Dermis microvascular lymphatic vessel endothelial cell (primary cell): ENCODE data around the gene ATP6V1F. TPM values are rescaled to one million over a fixed set of nuclear protein-coding genes. Genes with fewer than 3 reads are reported as not detected.

Experiments used
- DNase-seq, 2 donors: peaks; one replicate each; pipeline versions ENCODE4 v3.0.0 to v3.0.0-alpha.2; 2010; ENCODE audit warnings: low read depth in 2 of 2
- total RNA-seq: library from RNA; depleted of rRNA; stranded (reverse); fragments of >200 nt; gene quantifications from 2 replicates; pipeline ENCODE4 v1.2.1, GENCODE V29; 2014

Gene ATP6V1F
- total RNA-seq, 1 donor from 2014 or later = 76.4 TPM

DNA sequence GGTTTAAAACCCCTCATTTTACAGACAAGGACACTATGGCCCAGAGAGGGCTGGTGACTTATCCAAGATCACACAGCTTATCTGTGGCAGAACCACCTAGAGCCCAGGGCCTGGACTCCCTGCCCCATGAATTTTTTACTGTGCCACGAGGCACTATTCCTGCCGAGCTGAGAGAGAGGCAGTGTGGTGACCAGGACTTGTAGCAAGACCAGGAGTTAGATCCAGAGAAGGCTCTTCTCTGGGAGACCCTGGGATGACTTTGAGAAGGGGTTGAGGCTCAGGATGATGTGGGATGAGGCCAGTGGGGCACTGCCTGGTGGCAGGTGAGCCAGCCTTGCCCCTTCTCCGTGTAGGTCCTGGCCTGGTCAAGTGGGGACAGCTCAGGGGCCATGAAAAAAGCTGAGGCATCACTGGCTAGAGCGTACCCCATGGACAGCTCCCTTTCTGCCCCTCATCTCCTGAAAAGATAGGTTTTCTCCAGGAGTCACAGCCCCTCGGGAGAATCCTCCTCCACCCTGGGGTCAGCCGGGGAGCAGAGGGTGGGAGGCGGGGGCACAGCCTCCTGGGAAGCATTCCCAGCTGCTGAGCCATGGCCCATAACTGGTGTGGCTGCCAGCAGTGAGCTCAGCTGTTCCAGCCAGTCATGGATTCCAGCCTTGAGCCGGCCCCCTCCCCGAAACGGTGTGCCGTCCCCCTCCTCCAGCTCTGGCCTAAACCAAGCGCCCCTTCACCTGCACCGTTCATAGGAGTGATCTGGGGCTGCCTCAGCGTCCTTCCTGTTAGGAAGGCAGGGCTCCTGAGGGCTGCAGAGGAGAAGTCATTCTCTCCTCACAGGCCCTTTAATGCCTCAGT is 26.6 kb upstream of the ATP6V1F start:
- DNase-seq = no peak

DNA sequence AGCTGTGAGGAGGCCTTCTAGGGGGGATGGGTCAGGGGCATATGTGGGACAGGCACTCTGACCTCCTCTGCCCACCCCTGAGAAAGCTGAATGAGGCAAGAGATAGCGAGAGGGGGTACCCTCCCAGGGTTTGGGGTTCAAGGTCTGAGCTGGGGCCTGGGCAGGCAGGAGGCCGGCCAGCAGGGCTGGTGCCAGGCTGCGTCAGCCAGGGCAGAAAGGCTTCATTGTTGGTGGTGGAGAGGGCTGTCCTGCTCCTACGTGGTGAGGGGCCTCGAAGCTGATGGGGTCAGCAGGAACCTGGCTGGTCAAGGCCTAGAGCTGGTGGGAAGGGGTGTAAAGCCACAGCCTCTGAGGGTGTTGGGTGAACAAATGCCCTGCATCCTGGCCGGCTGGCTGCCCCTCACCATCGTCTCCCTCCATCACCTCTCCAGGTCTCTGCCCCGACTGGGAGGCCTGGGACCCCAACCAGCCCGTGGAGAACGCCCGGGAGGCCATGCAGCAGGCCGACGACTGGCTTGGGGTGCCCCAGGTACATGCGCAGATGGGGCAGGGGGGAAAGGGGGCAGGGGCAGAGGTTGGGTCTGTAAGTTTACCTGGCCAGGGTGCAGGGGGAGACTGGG is 25.8 kb upstream of the ATP6V1F start:
- DNase-seq = no peak

DNA sequence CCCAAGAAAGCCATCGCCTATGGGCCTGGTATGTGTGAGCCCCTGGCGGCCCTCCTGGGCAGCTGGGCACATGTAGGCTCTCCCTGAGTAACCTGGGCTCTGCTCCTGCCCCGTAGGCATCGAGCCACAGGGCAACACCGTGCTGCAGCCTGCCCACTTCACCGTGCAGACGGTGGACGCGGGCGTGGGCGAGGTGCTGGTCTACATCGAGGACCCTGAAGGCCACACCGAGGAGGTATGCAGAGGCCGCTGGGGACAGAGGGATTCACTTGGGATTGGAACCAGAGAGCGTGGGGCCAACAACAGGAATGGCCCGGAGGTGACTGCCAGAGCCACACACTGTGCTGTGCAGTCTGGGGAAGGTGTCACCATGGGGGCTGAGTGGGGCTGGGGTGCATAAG is 25.1 kb upstream of the ATP6V1F start:
- DNase-seq = no peak

GRCh38 chr7:128838109-128838779 is 24.4 kb upstream of the ATP6V1F start:
- no peak for DNase-seq

DNA sequence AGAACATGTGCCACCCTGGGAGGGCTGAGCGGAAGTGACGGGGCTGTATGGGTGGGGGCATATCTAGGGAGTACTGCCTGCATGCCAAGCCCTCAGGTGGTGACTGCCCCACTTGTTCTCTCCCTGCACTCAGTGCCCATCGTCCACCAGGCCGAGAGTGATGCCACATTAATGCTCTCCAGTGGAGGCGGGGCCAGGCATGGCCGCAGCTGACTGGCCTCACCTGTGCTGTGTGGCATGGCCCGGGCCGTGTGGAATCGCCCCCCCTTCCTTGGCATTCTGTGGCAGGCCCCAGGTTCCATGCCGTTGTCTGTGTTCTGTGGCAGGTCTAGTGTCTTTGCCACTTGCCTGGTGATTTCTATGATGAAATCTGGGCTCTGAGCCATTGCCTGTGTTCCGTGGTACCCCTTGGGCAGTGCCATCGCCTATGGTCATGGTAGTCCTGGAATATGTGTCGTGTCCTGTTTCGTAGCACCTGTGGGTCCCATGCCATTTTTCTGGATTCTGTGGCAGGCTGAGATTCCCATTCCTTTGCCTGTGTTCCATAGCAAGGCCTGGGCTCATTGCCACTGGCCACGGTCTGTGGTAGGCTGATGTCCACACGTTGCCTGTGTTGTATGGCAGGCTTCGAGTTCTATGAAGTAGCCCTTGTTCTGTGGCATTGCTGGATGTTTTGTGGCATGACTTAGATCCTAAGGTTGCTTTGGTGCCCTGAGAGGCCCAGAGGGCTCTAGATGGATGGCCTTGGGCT is 23.5 kb upstream of the ATP6V1F start:
- no peak for DNase-seq

- DNase-seq = no peak
These were observed 22.9 kb upstream of the ATP6V1F start for GRCh38 chr7:128839751-128840177.

DNA sequence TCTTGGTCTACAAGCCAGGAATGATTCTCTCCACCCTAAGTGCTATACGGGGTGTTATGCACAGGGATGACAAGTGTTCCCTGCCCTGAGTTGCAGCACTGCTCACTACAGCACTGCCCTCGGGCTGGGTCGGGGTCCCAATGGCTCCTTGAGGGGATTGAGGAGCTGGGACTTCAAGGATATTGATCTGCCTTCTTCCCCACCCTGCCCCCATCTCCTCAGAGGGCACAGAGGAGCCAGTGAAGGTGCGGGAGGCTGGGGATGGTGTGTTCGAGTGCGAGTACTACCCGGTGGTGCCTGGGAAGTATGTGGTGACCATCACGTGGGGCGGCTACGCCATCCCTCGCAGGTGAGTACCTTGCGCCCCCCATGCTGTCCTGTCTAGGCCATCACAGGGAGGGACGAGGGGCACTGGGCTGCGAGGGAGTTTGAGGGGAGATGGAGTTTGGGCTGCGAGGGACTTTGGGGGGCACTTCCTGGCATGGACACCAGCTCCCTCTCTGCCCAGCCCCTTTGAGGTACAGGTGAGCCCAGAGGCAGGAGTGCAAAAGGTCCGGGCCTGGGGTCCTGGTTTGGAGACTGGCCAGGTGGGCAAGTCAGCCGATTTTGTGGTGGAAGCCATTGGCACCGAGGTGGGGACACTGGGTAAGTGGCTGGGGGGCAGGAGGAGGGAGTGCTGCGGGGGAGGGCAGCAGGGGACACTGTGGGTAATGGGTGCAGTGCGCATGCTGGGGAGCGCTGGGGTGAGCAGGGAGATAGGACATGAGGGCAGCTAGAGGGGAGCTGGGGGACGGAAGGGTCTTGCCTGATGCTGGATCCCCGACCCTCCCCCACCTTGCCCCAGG is 22.1 kb upstream of the ATP6V1F start:
- DNase-seq = no peak

GRCh38 chr7:128841171-128841690 is 21.4 kb upstream of the ATP6V1F start:
- no peak for DNase-seq

- DNase-seq = peak in 1 of 2 donors; percentile 55
These were observed 20.6 kb upstream of the ATP6V1F start for GRCh38 chr7:128841921-128842673.

GRCh38 chr7:128842674-128843641 is 19.7 kb upstream of the ATP6V1F start:
- DNase-seq = no peak

GRCh38 chr7:128843938-128844621 is 18.6 kb upstream of the ATP6V1F start:
- DNase-seq = no peak

DNA sequence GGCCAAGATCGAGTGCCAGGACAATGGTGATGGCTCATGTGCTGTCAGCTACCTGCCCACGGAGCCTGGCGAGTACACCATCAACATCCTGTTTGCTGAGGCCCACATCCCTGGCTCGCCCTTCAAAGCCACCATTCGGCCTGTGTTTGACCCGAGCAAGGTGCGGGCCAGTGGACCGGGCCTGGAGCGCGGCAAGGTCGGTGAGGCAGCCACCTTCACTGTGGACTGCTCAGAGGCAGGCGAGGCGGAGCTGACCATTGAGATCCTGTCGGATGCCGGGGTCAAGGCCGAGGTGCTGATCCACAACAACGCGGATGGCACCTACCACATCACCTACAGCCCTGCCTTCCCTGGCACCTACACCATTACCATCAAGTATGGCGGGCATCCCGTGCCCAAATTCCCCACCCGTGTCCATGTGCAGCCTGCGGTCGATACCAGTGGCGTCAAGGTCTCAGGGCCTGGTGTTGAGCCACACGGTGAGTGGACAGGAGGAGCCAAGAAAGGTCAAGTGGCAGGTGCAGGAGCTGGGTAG is 17.8 kb upstream of the ATP6V1F start:
- no peak for DNase-seq

GRCh38 chr7:128845475-128845874 is 17.2 kb upstream of the ATP6V1F start:
- DNase-seq = no peak

- DNase-seq = no peak
These were observed 16.7 kb upstream of the ATP6V1F start for GRCh38 chr7:128845987-128846386.

DNA sequence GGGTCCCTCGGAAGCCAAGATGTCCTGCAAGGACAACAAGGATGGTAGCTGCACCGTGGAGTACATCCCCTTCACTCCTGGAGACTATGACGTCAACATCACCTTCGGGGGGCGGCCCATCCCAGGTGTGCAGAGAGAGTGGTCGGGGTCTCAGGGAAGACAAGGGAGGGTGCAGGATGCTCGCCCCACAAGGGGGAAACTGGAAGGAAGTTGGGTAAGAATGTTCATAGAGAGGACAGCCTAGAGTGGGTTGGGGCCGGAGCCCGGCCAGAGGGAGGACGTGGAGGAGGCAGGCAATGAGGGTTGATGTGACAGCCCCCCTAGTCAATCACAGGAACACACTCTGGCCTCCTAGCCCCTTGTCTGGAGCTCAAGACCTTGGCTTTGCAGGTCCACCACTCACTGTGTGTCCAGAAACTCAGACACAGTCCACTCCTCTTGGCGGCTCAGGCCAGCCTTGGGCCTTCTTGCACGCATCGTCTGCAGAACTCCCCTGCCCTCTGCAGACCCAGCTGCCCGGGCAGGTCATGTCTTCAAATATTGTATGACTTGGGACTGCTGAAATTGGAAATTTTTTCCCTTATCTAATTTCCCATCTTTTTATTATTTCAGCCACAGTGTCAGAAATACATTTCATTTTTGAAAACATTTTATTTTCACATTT is 15.7 kb upstream of the ATP6V1F start:
- no peak for DNase-seq

DNA sequence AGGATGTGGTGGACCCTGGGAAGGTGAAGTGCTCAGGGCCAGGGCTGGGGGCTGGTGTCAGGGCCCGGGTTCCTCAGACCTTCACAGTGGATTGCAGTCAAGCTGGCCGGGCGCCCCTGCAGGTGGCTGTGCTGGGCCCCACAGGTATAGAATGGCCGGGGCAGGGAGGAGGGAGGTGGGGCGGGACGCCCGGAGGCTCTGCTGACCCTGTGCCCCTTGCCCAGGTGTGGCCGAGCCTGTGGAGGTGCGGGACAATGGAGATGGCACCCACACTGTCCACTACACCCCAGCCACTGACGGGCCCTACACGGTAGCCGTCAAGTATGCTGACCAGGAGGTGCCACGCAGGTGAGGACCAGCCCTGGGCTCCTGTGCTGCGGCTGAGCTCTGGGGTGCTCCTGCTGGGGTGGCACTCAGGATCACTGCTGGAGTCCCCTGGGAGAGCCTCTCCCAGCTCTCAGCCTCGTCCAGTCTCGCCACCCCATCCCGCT is 14.9 kb upstream of the ATP6V1F start:
- DNase-seq = no peak
